C4-2B (cell line): ENCODE results near the gene MRGPRX1.
"Not testable (repeated sequence)": the region's sequence is repeated elsewhere in the genome, so short reads cannot be mapped to it uniquely, and the experiment has no call there.

Experiments
- H3K27ac ChIP-seq: fragments of 450-650 bp; 2 replicates; pipeline ENCODE4 v1.5.1; 2017
- ZFX ChIP-seq: fragments of 450-650 bp; IDR thresholded peaks from 2 replicates; pipeline ENCODE4 v1.6.1; 2017
- TF ChIP-seq, protein P1 (sequence below): fragments of 450-650 bp; conservative IDR thresholded peaks from 2 replicates; pipeline ENCODE4 v1.5.1; 2017; ENCODE audit warnings: mild to moderate bottlenecking

Gene MRGPRX1

DNA sequence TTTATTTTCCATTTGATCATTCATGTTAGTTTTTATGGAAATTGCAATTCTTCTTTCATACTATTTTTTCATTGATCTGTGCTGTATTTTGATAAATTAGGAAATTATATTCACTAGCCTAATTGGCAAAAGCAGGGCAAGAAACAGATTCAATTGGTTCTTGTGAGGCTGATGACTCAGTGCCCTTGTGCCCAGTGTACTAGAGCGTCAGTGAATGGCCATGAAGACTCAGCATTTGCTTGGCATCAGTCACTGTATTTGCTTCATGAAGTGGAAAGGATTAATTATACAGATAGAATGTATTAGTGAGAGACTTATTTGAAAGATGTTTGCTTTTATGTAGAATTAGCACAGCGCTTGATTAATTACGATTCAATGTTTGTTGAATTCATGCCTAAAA is 31.8 kb downstream of the MRGPRX1 start:
- TF ChIP-seq ZFX: no peak
- TF ChIP-seq, protein P1, sequence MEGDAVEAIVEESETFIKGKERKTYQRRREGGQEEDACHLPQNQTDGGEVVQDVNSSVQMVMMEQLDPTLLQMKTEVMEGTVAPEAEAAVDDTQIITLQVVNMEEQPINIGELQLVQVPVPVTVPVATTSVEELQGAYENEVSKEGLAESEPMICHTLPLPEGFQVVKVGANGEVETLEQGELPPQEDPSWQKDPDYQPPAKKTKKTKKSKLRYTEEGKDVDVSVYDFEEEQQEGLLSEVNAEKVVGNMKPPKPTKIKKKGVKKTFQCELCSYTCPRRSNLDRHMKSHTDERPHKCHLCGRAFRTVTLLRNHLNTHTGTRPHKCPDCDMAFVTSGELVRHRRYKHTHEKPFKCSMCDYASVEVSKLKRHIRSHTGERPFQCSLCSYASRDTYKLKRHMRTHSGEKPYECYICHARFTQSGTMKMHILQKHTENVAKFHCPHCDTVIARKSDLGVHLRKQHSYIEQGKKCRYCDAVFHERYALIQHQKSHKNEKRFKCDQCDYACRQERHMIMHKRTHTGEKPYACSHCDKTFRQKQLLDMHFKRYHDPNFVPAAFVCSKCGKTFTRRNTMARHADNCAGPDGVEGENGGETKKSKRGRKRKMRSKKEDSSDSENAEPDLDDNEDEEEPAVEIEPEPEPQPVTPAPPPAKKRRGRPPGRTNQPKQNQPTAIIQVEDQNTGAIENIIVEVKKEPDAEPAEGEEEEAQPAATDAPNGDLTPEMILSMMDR: no peak
- no peak overlapping the region for H3K27ac ChIP-seq

DNA sequence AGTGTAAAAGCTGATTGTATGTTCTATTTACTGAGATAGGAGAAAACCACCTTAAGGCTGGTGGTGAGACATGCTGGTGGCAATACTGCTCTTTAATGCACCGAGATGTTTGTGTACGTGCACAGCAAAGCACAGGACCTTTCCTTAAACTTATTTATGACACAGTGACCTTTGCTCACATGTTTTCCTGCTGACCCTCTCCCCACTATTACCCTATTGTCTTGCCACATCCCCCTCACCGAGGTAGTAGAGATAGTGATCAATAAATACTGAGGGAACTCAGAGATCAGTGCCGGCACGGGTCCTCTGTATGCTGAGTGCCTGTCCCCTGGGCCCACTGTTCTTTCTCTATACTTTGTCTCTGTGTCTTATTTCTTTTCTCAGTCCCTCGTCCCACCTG is 38.6 kb downstream of the MRGPRX1 start:
- H3K27ac ChIP-seq: not testable (repeated sequence)

DNA sequence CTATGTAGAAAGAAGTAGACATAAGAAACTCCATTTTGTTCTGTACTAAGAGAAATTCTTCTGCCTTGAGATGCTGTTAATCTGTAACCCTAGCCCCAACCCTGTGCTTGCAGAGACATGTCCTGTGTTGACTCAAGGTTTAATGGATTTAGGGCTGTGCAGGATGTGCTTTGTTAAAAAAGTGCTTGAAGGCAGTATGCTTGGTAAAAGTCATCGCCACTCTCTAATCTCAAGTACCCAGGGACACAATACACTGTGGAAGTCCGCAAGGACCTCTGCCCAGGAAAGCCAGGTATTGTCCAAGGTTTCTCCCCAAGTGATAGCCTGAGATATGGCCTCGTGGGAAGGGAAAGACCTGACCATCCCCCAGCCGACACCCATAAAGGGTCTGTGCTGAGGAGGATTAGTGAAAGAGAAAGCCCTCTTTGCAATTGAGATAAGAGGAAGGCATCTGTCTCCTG is 39.0 kb downstream of the MRGPRX1 start:
- H3K27ac ChIP-seq: not testable (repeated sequence)

DNA sequence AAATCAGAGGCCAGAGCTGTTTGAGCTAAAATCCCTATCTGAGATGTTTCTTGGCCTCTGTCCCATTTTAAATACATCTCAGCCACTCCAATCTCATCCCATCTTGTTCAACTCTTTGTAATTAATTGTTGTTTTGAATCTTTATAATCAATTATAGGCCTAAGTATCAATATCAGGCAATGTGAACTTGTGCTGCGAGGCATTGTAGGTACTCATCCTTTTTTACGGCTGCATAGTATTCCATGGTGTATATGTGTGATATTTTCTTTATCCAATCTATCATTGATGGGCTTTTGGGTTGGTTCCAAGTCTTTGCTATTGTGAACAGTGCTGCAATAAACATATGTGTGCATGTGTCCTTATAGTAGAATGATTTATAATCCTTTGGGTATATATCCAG is 47.5 kb downstream of the MRGPRX1 start:
- H3K27ac ChIP-seq: not testable (repeated sequence)

DNA sequence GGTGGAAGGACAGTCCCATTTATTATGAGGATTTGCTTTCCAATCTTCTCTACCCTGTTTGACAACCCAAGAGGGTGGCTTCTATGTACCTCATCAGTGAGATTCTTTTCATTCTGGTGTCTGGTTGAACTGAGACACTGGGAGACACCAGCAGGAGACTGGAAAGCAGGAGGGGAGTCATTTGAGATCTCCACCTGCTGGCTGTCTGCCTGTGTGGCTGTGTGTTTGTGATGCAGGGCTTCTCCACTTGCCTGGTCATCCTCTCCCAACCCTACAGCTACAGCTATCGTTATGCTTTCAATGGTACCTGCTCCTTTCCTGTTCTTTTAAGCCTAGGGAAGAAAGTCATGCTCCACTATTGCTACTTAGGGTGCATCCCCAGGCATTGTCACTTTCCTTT is 48.6 kb downstream of the MRGPRX1 start:
- no peak for TF ChIP-seq ZFX
- TF ChIP-seq, protein P1: no peak
- no peak overlapping the region for H3K27ac ChIP-seq
